Panc1 (cell line): ENCODE measurements around the gene TSPAN5.

ENCODE experiments used
- CTCF ChIP-seq: fragments of 450-650 bp; IDR thresholded peaks from 2 replicates; pipeline ENCODE4 v1.5.1; 2017; ENCODE audit warnings: mild to moderate bottlenecking
- POLR2AphosphoS5 ChIP-seq: IDR thresholded peaks from 2 replicates; pipeline ENCODE4 v1.6.1; 2012; ENCODE audit warnings: mild to moderate bottlenecking, low read depth, low read length, moderate library complexity

GRCh38 chr4:98687876-98688275 is 29.5 kb upstream of the TSPAN5 start:
- no peak for TF ChIP-seq POLR2AphosphoS5
- no peak for TF ChIP-seq CTCF
